Measurements from ENCODE around the gene EPB41.

DNA sequence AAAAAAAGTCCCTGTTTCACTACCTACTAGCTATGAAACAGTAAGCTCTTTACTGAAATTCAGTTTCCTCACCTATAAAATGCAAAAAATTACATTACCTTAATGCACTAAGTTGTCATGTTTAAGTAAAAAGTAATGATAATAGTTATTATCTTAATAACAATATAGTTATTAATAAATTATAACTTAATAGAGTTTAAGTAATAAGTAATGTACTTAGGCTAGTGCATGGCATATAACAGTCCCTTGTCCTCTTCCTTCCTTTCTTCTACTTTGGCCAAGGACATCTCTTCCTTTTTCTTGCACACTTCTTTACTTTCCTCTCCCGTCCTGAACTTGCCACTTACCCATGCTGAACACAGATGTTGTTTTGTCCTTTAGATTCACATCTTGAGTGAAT lies 200.3 kb downstream of the EPB41 start:
- TF ChIP-seq, protein P1, sequence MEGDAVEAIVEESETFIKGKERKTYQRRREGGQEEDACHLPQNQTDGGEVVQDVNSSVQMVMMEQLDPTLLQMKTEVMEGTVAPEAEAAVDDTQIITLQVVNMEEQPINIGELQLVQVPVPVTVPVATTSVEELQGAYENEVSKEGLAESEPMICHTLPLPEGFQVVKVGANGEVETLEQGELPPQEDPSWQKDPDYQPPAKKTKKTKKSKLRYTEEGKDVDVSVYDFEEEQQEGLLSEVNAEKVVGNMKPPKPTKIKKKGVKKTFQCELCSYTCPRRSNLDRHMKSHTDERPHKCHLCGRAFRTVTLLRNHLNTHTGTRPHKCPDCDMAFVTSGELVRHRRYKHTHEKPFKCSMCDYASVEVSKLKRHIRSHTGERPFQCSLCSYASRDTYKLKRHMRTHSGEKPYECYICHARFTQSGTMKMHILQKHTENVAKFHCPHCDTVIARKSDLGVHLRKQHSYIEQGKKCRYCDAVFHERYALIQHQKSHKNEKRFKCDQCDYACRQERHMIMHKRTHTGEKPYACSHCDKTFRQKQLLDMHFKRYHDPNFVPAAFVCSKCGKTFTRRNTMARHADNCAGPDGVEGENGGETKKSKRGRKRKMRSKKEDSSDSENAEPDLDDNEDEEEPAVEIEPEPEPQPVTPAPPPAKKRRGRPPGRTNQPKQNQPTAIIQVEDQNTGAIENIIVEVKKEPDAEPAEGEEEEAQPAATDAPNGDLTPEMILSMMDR (IDR thresholded peaks at IDR 0.05) = no peak
- TF ChIP-seq EP300 (IDR thresholded peaks at IDR 0.05) = no peak

All from ovary (tissue), 3 donors.